Measurements from ENCODE around the gene ALX3. TPM values are rescaled to one million over a fixed set of nuclear protein-coding genes. Genes with fewer than 3 reads are reported as not detected.

Gene ALX3
- total and polyA plus RNA-seq, 10 of the 15 experiments (the other 5 are each of a cell fraction or from before 2014, with no cell fraction given): not detected

- no peak for TF ChIP-seq E2F4 (IDR thresholded peaks at IDR 0.05; ENCODE audit: low read depth, low read length)
- TF ChIP-seq NFXL1 (IDR thresholded peaks at IDR 0.05; ENCODE audit: borderline replicate concordance): no peak
- TF ChIP-seq SMAD1 (IDR thresholded peaks at IDR 0.05; ENCODE audit: low read depth, partially characterized antibody): no peak
- TF ChIP-seq BACH1 (IDR thresholded peaks at IDR 0.05; ENCODE audit: borderline replicate concordance): no peak
- TF ChIP-seq ETV6 (conservative IDR thresholded peaks at IDR 0.05 in 1 of 2, IDR thresholded peaks at IDR 0.05 in 1 of 2; ENCODE audit: borderline replicate concordance in 1 of 2, low read depth in 1 of 2): no peak
- no peak for TF ChIP-seq SIX5 (IDR thresholded peaks at IDR 0.05; ENCODE audit: low read depth, low read length, severe bottlenecking)
Observed at GRCh38 chr1:110062612-110063011, 7.9 kb downstream of the ALX3 start (continued).

DNA sequence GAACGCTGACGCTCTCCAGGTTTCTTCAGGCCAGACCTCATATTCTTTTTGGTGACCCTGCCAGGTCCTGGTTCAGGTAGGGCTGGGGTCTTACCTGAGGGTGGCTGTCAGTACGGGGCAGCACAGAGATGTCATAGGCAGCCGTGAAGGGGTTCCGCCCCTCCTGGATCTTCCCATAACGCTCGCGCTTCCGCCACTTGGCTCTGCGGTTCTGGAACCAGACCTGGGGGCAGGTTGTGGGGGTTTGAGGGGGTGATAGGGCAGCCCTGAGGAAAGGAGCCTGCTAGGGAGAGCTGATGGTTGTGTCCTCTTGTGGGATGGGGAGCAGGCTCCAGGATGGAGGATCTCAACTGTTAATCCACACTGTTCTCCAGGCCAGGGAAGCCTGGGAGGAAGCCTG is 9.1 kb downstream of the ALX3 start:
- ChIA-PET RAD21 (ENCODE audit: unreplicated experiment) (no interaction called here), SMC1A (ENCODE audit: uncharacterized antibody, unreplicated experiment) (no interaction called here), CTCF (interaction anchor here (1.3 to 6.9 kb wide), 6 partner anchors 16 to 51 kb away, joined by 4 to 57 read pairs (median 8); no protein-coding TSS in a partner anchor), POLR2A (no interaction called here)
- BruUV-seq (replicated peaks): no TSS peak
- no peak for DNase-seq (ENCODE audit: low read depth, low spot score)
- Histone ChIP-seq H3K9me3 (replicated peaks; ENCODE audit: control insufficient read depth, insufficient read depth, low read length) (no peaks in the 10 kb centered on the region), H2AFZ (ENCODE audit: control insufficient read depth, low read depth, low read length) (no peak overlapping the region), H3K27ac (ENCODE audit: control insufficient read depth, insufficient read depth) (no peak overlapping the region), H3K9ac (ENCODE audit: control insufficient read depth, insufficient read depth, low read length) (no peak overlapping the region), H3K4me1 (ENCODE audit: control insufficient read depth, insufficient read depth, low read length) (no peaks in the 10 kb centered on the region), H3K79me2 (ENCODE audit: control insufficient read depth, insufficient read depth, low read length) (no peaks in the 10 kb centered on the region), H3K27me3 (replicated peaks in 1 of 2; ENCODE audit: control insufficient read depth in 2 of 2, insufficient read depth in 2 of 2, low read length in 1 of 2) (peaks cover 0 to 2% of the 10 kb centered on the region in 2 experiments; a peak in 1 of 4 replicates), H3K36me3 (ENCODE audit: control insufficient read depth in 2 of 2, insufficient read depth in 2 of 2, low read length in 1 of 2) (peaks cover 1 to 7% of the 10 kb centered on the region in 2 experiments), H4K20me1 (ENCODE audit: control insufficient read depth, insufficient read depth) (0 out of 2 replicates have a peak, but pooled peaks cover 4% of the 10 kb centered on the region), H3K4me2 (ENCODE audit: control insufficient read depth, insufficient read depth) (no peak overlapping the region), H3K4me3 (no peak overlapping the region)
- intact Hi-C loops (cut with micrococcal nuclease; ENCODE audit: unreplicated experiment): no loop called here
- ATAC-seq: no peak
- 98% methylated on average over 10 of the region's 10 CpGs for WGBS (ENCODE audit: insufficient coverage, insufficient replicate concordance, low lambda C conversion rate, missing lambda C conversion rate)
- no peak for FAIRE-seq
- in situ Hi-C loops (cut with MboI): no loop called here
- no peak for TF ChIP-seq STAT1 (conservative IDR thresholded peaks at IDR 0.05)
- TF ChIP-seq GABPA (IDR thresholded peaks at IDR 0.05; ENCODE audit: low read depth): no peak
- TF ChIP-seq EED (IDR thresholded peaks at IDR 0.05; ENCODE audit: low read depth): no peak
- TF ChIP-seq CBFB (IDR thresholded peaks at IDR 0.05; ENCODE audit: low read depth): no peak
- no peak for TF ChIP-seq RELA (IDR thresholded peaks at IDR 0.05; ENCODE audit: borderline replicate concordance, partially characterized antibody)
- TF ChIP-seq, protein P1, sequence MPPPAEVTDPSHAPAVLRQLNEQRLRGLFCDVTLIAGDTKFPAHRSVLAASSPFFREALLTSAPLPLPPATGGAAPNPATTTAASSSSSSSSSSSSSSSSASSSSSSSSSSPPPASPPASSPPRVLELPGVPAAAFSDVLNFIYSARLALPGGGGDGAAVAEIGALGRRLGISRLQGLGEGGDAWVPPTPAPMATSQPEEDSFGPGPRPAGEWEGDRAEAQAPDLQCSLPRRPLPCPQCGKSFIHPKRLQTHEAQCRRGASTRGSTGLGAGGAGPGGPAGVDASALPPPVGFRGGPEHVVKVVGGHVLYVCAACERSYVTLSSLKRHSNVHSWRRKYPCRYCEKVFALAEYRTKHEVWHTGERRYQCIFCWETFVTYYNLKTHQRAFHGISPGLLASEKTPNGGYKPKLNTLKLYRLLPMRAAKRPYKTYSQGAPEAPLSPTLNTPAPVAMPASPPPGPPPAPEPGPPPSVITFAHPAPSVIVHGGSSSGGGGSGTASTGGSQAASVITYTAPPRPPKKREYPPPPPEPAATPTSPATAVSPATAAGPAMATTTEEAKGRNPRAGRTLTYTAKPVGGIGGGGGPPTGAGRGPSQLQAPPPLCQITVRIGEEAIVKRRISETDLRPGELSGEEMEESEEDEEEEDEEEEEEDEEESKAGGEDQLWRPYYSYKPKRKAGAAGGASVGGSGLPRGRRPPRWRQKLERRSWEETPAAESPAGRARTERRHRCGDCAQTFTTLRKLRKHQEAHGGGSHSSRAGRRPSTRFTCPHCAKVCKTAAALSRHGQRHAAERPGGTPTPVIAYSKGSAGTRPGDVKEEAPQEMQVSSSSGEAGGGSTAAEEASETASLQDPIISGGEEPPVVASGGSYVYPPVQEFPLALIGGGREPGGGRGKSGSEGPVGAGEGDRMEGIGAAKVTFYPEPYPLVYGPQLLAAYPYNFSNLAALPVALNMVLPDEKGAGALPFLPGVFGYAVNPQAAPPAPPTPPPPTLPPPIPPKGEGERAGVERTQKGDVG (CRISPR knock-in tag; IDR thresholded peaks at IDR 0.05): no peak
- TF ChIP-seq, protein P2, sequence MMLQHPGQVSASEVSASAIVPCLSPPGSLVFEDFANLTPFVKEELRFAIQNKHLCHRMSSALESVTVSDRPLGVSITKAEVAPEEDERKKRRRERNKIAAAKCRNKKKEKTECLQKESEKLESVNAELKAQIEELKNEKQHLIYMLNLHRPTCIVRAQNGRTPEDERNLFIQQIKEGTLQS (IDR thresholded peaks at IDR 0.05; ENCODE audit: borderline replicate concordance, extremely low read depth, low read depth, low read length): no peak
- TF ChIP-seq MYB (IDR thresholded peaks at IDR 0.05; ENCODE audit: borderline replicate concordance, low read depth, low read length): no peak
- TF ChIP-seq TAF1 (IDR thresholded peaks at IDR 0.05; ENCODE audit: borderline replicate concordance, low read depth, low read length): no peak

Data from GM12878 (cell line).